ENCODE data around the gene LAPTM5. TPM values are rescaled to one million over a fixed set of nuclear protein-coding genes. Genes with fewer than 3 reads are reported as not detected.

LAPTM5 gene
- total RNA-seq, 1 donor from 2014 or later = not detected

- H3K4me3 ChIP-seq = no peak overlapping the region
- H3K36me3 Mint-ChIP-seq = no peaks in the 10 kb centered on the region
- H3F3A ChIP-seq (ENCODE audit: low read depth) = no peaks in the 10 kb centered on the region
- H3K4me1 ChIP-seq = peaks cover 19% of the 10 kb centered on the region
- H3K4me2 ChIP-seq = no peak overlapping the region
- H3K4me1 Mint-ChIP-seq = peaks cover 36% of the 10 kb centered on the region
- no peaks in the 10 kb centered on the region for H3K36me3 ChIP-seq
- H3K79me2 ChIP-seq (ENCODE audit: low read depth) = no peaks in the 10 kb centered on the region
- peaks cover 5% of the 10 kb centered on the region for H3K9me3 Mint-ChIP-seq
- no peak overlapping the region for H2AFZ ChIP-seq (replicated peaks)
- TF ChIP-seq CTCF (IDR thresholded peaks at IDR 0.05) = no peak
- TF ChIP-seq EZH2phosphoT487 (IDR thresholded peaks at IDR 0.05) = no peak
- no peak for TF ChIP-seq EZH2 (IDR thresholded peaks at IDR 0.05)
- H3K27ac ChIP-seq = no peak overlapping the region
- DNase-seq (ENCODE audit: low spot score) = no peak
- H3K9ac ChIP-seq = no peak overlapping the region
- H3K27me3 ChIP-seq = no peaks in the 10 kb centered on the region
- H3K9me3 ChIP-seq (ENCODE audit: low read depth) = no peaks in the 10 kb centered on the region
- no peak overlapping the region for H3K4me3 Mint-ChIP-seq
- peak overlapping the region; percentile 42 for H3K27ac Mint-ChIP-seq
- H4K20me1 ChIP-seq (ENCODE audit: low read depth) = no peaks in the 10 kb centered on the region
- peaks cover 3% of the 10 kb centered on the region for H3K27me3 Mint-ChIP-seq (ENCODE audit: insufficient read depth, low read depth)
These were observed 1.3 kb upstream of the LAPTM5 start for GRCh38 chr1:30758785-30759380.

GRCh38 chr1:30758121-30758688, 631 bp upstream of the LAPTM5 start:
- H3K4me3 Mint-ChIP-seq = no peak overlapping the region
- Histone ChIP-seq H3K36me3 (no peaks in the 10 kb centered on the region), H3K27ac (no peak overlapping the region), H3K4me3 (no peak overlapping the region), H3K9ac (no peak overlapping the region), H3K27me3 (no peaks in the 10 kb centered on the region), H3K4me1 (peaks cover 19% of the 10 kb centered on the region), H3K79me2 (ENCODE audit: low read depth) (no peaks in the 10 kb centered on the region), H3F3A (ENCODE audit: low read depth) (no peaks in the 10 kb centered on the region), H3K9me3 (ENCODE audit: low read depth) (no peaks in the 10 kb centered on the region), H2AFZ (replicated peaks) (no peak overlapping the region), H4K20me1 (ENCODE audit: low read depth) (no peaks in the 10 kb centered on the region), H3K4me2 (no peak overlapping the region)
- TF ChIP-seq EZH2phosphoT487 (IDR thresholded peaks at IDR 0.05) = no peak
- TF ChIP-seq EZH2 (IDR thresholded peaks at IDR 0.05) = no peak
- no peaks in the 10 kb centered on the region for H3K36me3 Mint-ChIP-seq
- peaks cover 3% of the 10 kb centered on the region for H3K27me3 Mint-ChIP-seq (ENCODE audit: insufficient read depth, low read depth)
- H3K9me3 Mint-ChIP-seq = peaks cover 5% of the 10 kb centered on the region
- no peak for DNase-seq (ENCODE audit: low spot score)
- H3K4me1 Mint-ChIP-seq = peaks cover 35% of the 10 kb centered on the region
- no peak overlapping the region for H3K27ac Mint-ChIP-seq

GRCh38 chr1:30756545-30757351, 826 bp downstream of the LAPTM5 start:
- Histone ChIP-seq H3K9ac (no peak overlapping the region), H3K27ac (no peak overlapping the region), H3K4me3 (no peak overlapping the region), H2AFZ (replicated peaks) (no peak overlapping the region), H3K36me3 (no peaks in the 10 kb centered on the region), H3K4me1 (peaks cover 16% of the 10 kb centered on the region), H4K20me1 (ENCODE audit: low read depth) (no peaks in the 10 kb centered on the region), H3K79me2 (ENCODE audit: low read depth) (no peaks in the 10 kb centered on the region), H3K27me3 (no peaks in the 10 kb centered on the region), H3K4me2 (no peak overlapping the region), H3F3A (ENCODE audit: low read depth) (no peaks in the 10 kb centered on the region), H3K9me3 (ENCODE audit: low read depth) (no peaks in the 10 kb centered on the region)
- Mint-ChIP-seq H3K27ac (peak overlapping the region; percentile 73), H3K4me3 (no peak overlapping the region), H3K4me1 (peaks cover 29% of the 10 kb centered on the region), H3K9me3 (peaks cover 5% of the 10 kb centered on the region), H3K27me3 (ENCODE audit: insufficient read depth, low read depth) (peaks cover 6% of the 10 kb centered on the region), H3K36me3 (no peaks in the 10 kb centered on the region)
- TF ChIP-seq CTCF (IDR thresholded peaks at IDR 0.05) (no peak), EZH2phosphoT487 (IDR thresholded peaks at IDR 0.05) (no peak), EZH2 (IDR thresholded peaks at IDR 0.05) (no peak)
- DNase-seq (ENCODE audit: low spot score) = no peak

Measured in neural progenitor cell (in vitro differentiated cells).